Neural progenitor cell (in vitro differentiated cells): Measurements from ENCODE around the gene CUL2.

Source experiments
- EZH2 ChIP-seq: fragments of 200-600 bp; sonication (generic); IDR thresholded peaks from 2 replicates; pipeline ENCODE4 v1.6.1; 2017; ENCODE audit warnings: antibody characterized with exemption, mild to moderate bottlenecking, moderate library complexity
- EZH2phosphoT487 ChIP-seq: fragments of 200-600 bp; sonication (generic); IDR thresholded peaks from 2 replicates; pipeline ENCODE4 v1.6.1; 2017; ENCODE audit warnings: antibody characterized with exemption

DNA sequence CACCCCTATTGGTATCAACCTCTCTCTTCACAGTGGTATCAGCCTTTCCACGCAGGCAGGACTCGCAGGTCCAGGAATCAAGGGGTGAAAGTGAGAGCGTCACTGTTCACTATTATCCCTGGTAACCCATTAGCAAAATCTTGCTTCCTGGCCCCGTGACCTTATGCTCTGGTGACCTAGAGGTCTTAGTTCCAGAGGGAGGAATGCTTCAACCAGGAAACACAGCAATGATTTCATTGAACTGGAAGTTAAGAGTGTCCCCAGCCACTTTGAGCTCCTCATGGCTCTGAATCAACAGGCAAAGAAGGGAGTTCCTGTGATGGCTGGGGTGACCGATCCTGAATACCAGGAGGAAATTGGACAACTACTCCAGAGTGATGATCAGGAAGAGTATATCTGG is 90.6 kb downstream of the CUL2 start:
- TF ChIP-seq EZH2 = no peak
- no peak for TF ChIP-seq EZH2phosphoT487
